ENCODE results near the gene MAD1L1. TPM values are rescaled to one million over a fixed set of nuclear protein-coding genes. Genes with fewer than 3 reads are reported as not detected.
A peak's percentile ranks its signal among the peaks of the same experiment; 100 is the strongest.
"Not testable (repeated sequence)": the region's sequence is repeated elsewhere in the genome, so short reads cannot be mapped to it uniquely, and the experiment has no call there.

The MAD1L1 gene
- total RNA-seq, 4 donors from 2014 or later = 8.0 to 52.7 (median 26.7) TPM

- H3K4me3 ChIP-seq; H3K36me3 ChIP-seq; H3K9me3 ChIP-seq; in situ Hi-C loops (cut with MboI; ENCODE audit: low pct_ligation_motif_present in 1 of 4, low pct_unique_long_range_greater_than_20kb in 1 of 4, low sequenced_read_pairs in 3 of 4); intact Hi-C loops (cut with DNase I; ENCODE audit: low total_unique reads); H3K27me3 ChIP-seq; H3K27ac ChIP-seq: not testable (repeated sequence)
- H3K4me1 ChIP-seq = peaks cover 0 to 11% (median 3%) of the 10 kb centered on the region in 4 donors
- TF ChIP-seq CTCF (IDR thresholded peaks at IDR 0.05) = peak; percentile 17 to 75 (median 43)
- 49% methylated on average over 23 of the region's 29 CpGs; no CpG with 5 or more reads in 1 of the 2 donors for WGBS, 2 donors (ENCODE audit: low coverage in 1 of 2)
- peak; percentile 65 for DNase-seq
Observed at GRCh38 chr7:1875392-1876199, 357.1 kb downstream of the MAD1L1 start.

DNA sequence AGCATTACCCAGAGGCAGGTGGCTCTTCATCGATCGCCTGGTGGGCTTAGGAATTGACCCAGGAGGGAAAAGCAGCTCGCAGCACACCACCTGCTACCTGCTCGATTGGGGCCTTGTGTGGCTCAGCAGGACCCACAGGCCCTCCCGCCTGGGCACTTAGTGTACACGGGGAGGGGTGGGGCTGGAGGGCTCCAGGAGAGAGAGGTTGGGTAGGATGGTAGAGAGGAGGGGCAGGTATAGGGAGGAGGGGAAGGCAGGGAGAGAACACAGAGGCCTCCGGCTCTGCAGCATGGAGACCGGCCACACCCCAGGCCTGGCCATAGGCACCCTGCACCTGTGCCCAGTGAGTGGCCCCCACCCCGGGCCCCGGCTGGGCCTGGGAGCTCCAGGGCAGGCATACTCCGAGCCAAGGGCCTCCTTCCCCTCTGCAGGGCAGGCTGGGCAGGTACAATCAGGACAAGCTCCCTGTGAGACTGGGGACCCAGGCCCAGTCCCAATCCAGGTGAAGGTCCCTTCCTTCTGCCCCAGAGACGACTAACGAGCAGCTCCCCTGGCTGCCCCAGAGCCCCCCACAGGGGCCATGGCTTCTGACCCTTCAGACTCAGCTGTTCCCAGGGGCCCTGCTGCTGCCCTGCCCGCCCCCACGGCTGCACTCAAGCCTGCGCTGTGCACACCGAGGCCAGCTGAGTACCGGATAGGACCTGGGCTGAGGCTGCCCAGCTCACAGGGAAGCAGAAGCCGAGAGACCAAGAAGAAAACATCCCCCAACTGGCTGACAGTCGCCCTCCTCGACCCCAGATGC is 358.0 kb downstream of the MAD1L1 start:
- peak overlapping the region in 1 of 4 donors; percentile 48 for H3K27ac ChIP-seq

GRCh38 chr7:1873857-1874589 is 358.7 kb downstream of the MAD1L1 start:
- H3K36me3 ChIP-seq = no peaks in the 10 kb centered on the region
- in situ Hi-C loops (cut with MboI; ENCODE audit: low pct_ligation_motif_present in 1 of 4, low pct_unique_long_range_greater_than_20kb in 1 of 4, low sequenced_read_pairs in 3 of 4) = no loop called here
- 88% methylated on average over 37 of the region's 38 CpGs; no CpG with 5 or more reads in 1 of the 2 donors for WGBS, 2 donors (ENCODE audit: low coverage in 1 of 2)
- TF ChIP-seq POLR2A (IDR thresholded peaks at IDR 0.05) (no peak), CTCF (IDR thresholded peaks at IDR 0.05) (no peak)
- H3K27me3 ChIP-seq = no peaks in the 10 kb centered on the region
- peaks cover 0 to 11% (median 3%) of the 10 kb centered on the region in 4 donors for H3K4me1 ChIP-seq
- intact Hi-C loops (cut with DNase I; ENCODE audit: low total_unique reads) = no loop called here
- H3K9me3 ChIP-seq = peaks cover 0 to 8% of the 10 kb centered on the region in 2 donors
- H3K27ac ChIP-seq = no peak overlapping the region
- no peak overlapping the region for H3K4me3 ChIP-seq
- no peak for DNase-seq

More for the DNA sequence above, 358.0 kb downstream of the MAD1L1 start:
- peak; percentile 15 for DNase-seq
- H3K36me3 ChIP-seq; H3K4me3 ChIP-seq; H3K27me3 ChIP-seq; in situ Hi-C loops (cut with MboI; ENCODE audit: low pct_ligation_motif_present in 1 of 4, low pct_unique_long_range_greater_than_20kb in 1 of 4, low sequenced_read_pairs in 3 of 4); H3K9me3 ChIP-seq; intact Hi-C loops (cut with DNase I; ENCODE audit: low total_unique reads): not testable (repeated sequence)
- peaks cover 0 to 11% (median 3%) of the 10 kb centered on the region in 4 donors for H3K4me1 ChIP-seq
- WGBS, 2 donors (ENCODE audit: low coverage in 1 of 2) = 40 to 48% methylated on average over 1 to 18 of the region's 21 CpGs

- no peak for DNase-seq
- in situ Hi-C loops (cut with MboI; ENCODE audit: low pct_ligation_motif_present in 1 of 4, low pct_unique_long_range_greater_than_20kb in 1 of 4, low sequenced_read_pairs in 3 of 4) = no loop called here
- 96% methylated on average over 13 of the region's 13 CpGs; no CpG with 5 or more reads in 1 of the 2 donors for WGBS, 2 donors (ENCODE audit: low coverage in 1 of 2)
Observed at GRCh38 chr7:1873421-1873820, 359.3 kb downstream of the MAD1L1 start.

More at GRCh38 chr7:1873421-1873820, 359.3 kb downstream of the MAD1L1 start:
- Histone ChIP-seq H3K27ac (no peak overlapping the region), H3K4me1 (peaks cover 0 to 11% (median 3%) of the 10 kb centered on the region in 4 donors), H3K27me3 (no peaks in the 10 kb centered on the region), H3K9me3 (peaks cover 0 to 8% of the 10 kb centered on the region in 2 donors), H3K36me3 (no peaks in the 10 kb centered on the region), H3K4me3 (no peak overlapping the region)
- TF ChIP-seq CTCF (IDR thresholded peaks at IDR 0.05) = no peak
- TF ChIP-seq EP300 (IDR thresholded peaks at IDR 0.05; ENCODE audit: low read depth) = no peak
- no peak for TF ChIP-seq POLR2A (IDR thresholded peaks at IDR 0.05)
- TF ChIP-seq POLR2AphosphoS5 (IDR thresholded peaks at IDR 0.05) = no peak
- intact Hi-C loops (cut with DNase I; ENCODE audit: low total_unique reads) = no loop called here
